Transverse colon (tissue), 4 donors: ENCODE results near the gene SASS6. TPM values are rescaled to one million over a fixed set of nuclear protein-coding genes. Genes with fewer than 3 reads are reported as not detected.

Experiments
- small RNA-seq, 4 donors: library from RNA; depleted of rRNA; stranded (forward); fragments of <200 nt; gene quantifications; one replicate each; pipeline ENCODE3, GENCODE V24; 2016
- total RNA-seq, 4 donors: library from RNA; depleted of rRNA; stranded (reverse); fragments of >200 nt; gene quantifications; one replicate each; pipeline ENCODE4 v1.1.0, GENCODE V29; 2016

Gene SASS6
- total RNA-seq, 4 donors from 2014 or later: 1.2 to 2.4 (median 2.0) TPM

Small RNA genes lying within 50 kb of the gene (small RNA-seq; reads per million reads assigned to genes)
- 0 reads per million in 4 donors for gene AC093019.1

Other genes starting within 250 kb of the SASS6 start
- gene SLC35A3, start 162.9 kb downstream of the SASS6 start, total RNA-seq: 100 to 1,000 TPM in 2 of 4 donors, 10 to 100 TPM in 2; 74.4 to 151 (median 111) TPM
- gene TRMT13, start 233 bp upstream of the SASS6 start, total RNA-seq: 10 to 100 TPM in 3 of 4 donors, 1 to 10 TPM in 1; 3.7 to 25.4 (median 16.7) TPM
- gene LRRC39, start 45.3 kb upstream of the SASS6 start, total RNA-seq: 1 to 10 TPM in 1 of 4 donors, under 1 TPM in 2, not detected in 1; 0.48 to 2.6 (median 0.82) TPM
- 1 to 10 TPM; 1.8 to 7.6 (median 4.9) TPM for gene DBT, start 116.9 kb upstream of the SASS6 start, total RNA-seq
- 10 to 100 TPM in 3 of 4 donors, 1 to 10 TPM in 1; 6.0 to 41.9 (median 36.1) TPM for gene RTCA, start 133.3 kb upstream of the SASS6 start, total RNA-seq
- gene CDC14A, start 219.6 kb upstream of the SASS6 start, total RNA-seq: 10 to 100 TPM in 3 of 4 donors, 1 to 10 TPM in 1; 8.0 to 68.6 (median 48.5) TPM